T-helper 22 cell (primary cell): ENCODE measurements around the gene LPIN3.

Source experiments
- DNase-seq: peaks from one replicate; pipeline ENCODE4 v3.0.0-alpha.2; 2020; ENCODE audit warnings: low read depth

LPIN3 gene

GRCh38 chr20:41365777-41366545 lies 25.3 kb downstream of the LPIN3 start:
- DNase-seq, result no peak

GRCh38 chr20:41366546-41367392 lies 26.1 kb downstream of the LPIN3 start, which contains the start of gene EMILIN3:
Gene EMILIN3 (minus strand): TSS chr20:41366818. CDS start chr20:41366634, 184 bp downstream.
- DNase-seq, result no peak

GRCh38 chr20:41367393-41367695 lies 26.7 kb downstream of the LPIN3 start:
- DNase-seq, result no peak

GRCh38 chr20:41367956-41368355 lies 27.3 kb downstream of the LPIN3 start:
- DNase-seq, result no peak

- no peak for DNase-seq
Observed at GRCh38 chr20:41369673-41370072, 29.1 kb downstream of the LPIN3 start.

- no peak for DNase-seq
Observed at GRCh38 chr20:41370176-41370575, 29.6 kb downstream of the LPIN3 start.

- no peak for DNase-seq
Observed at GRCh38 chr20:41371371-41371770, 30.8 kb downstream of the LPIN3 start.

- no peak for DNase-seq
Observed at GRCh38 chr20:41373251-41373783, 32.7 kb downstream of the LPIN3 start.

- no peak for DNase-seq
Observed at GRCh38 chr20:41373931-41374920, 33.6 kb downstream of the LPIN3 start.

GRCh38 chr20:41375846-41376245 lies 35.2 kb downstream of the LPIN3 start:
- DNase-seq, result no peak

GRCh38 chr20:41376349-41376748 lies 35.7 kb downstream of the LPIN3 start:
- DNase-seq, result no peak

GRCh38 chr20:41377275-41377674 lies 36.7 kb downstream of the LPIN3 start:
- no peak for DNase-seq

GRCh38 chr20:41379551-41379950 lies 38.9 kb downstream of the LPIN3 start:
- DNase-seq, result no peak

- DNase-seq, result no peak
Observed at GRCh38 chr20:41380551-41381193, 40.1 kb downstream of the LPIN3 start.

GRCh38 chr20:41382791-41383305 lies 42.2 kb downstream of the LPIN3 start:
- DNase-seq, result no peak

GRCh38 chr20:41386502-41387427 lies 46.1 kb downstream of the LPIN3 start:
- no peak for DNase-seq

GRCh38 chr20:41387444-41387851 lies 46.8 kb downstream of the LPIN3 start:
- DNase-seq, result no peak

- DNase-seq, result no peak
Observed at GRCh38 chr20:41390889-41391288, 50.3 kb downstream of the LPIN3 start.

- DNase-seq, result no peak
Observed at GRCh38 chr20:41391587-41392001, 51.0 kb downstream of the LPIN3 start.

GRCh38 chr20:41392295-41392694 lies 51.7 kb downstream of the LPIN3 start:
- DNase-seq, result no peak
